GM18907 (cell line): Measurements from ENCODE around the gene ANAPC1.
"Not testable (repeated sequence)": the region's sequence is repeated elsewhere in the genome, so short reads cannot be mapped to it uniquely, and the experiment has no call there.

Experiments
- ATAC-seq: cut with Tn5 transposase; IDR thresholded peaks from one replicate; pipeline ENCODE4 v1.9.1; 2021; ENCODE audit warnings: mild to moderate bottlenecking, moderate library complexity; ENCODE audit not compliant: unreplicated experiment

Gene ANAPC1

DNA sequence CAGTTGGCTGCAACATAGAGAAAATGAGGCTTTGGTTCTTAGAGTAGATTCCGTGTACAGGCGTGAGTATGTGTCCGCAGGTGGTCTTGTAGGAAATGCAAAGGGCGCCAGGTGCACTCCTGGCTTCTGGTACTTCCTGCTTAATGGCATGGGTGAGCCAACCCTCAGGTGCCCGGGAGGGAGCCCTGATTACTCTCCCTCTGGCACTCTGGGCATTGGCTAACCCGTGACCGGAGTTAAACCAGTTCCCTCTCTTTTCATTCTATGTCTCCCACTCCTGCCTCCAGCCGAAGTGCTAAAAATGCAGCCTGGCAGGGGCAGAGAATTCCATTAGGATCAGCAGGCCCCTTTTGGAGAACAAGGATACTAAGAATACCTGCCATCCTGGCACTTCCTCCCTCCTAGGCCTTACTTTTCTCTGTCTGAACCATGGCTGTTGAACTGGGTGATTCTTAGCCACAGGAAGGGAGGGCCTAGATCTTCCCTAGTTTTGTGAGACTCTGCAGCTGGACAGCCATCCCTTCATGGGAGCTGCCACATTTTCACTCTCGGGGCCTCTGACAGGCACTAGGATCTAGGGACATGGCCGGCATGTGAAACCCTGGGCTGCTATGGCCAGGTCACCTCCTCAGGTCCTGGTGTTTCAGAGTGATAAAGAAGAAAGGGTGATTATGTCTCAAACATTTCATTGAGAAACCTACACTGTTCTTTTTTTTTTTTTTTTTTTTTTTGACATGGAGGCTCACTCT lies 20.9 kb upstream of the ANAPC1 start:
- no peak for ATAC-seq

GRCh38 chr2:111903930-111904439 lies 20.0 kb upstream of the ANAPC1 start:
- no peak for ATAC-seq

DNA sequence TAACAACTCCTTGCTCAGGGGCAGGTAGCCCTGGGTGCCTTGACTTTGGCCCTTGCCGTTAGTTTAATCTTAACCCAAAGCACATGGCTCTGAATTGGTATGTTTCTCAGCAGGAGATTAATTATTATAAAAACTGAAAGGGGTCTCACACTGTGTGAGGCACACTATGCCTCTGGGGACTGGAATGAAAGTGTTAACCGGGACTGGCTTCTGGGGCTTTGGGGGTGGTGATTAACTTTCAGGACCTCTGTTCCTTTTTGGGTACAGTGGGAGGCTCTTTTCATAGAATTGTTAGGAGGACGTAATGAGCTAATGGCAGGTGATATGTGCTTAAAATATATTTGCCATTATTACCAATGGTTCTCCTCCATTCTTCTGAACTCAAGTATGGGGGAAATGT lies 19.5 kb upstream of the ANAPC1 start:
- no peak for ATAC-seq

GRCh38 chr2:111900859-111901258 lies 16.9 kb upstream of the ANAPC1 start:
- no peak for ATAC-seq

DNA sequence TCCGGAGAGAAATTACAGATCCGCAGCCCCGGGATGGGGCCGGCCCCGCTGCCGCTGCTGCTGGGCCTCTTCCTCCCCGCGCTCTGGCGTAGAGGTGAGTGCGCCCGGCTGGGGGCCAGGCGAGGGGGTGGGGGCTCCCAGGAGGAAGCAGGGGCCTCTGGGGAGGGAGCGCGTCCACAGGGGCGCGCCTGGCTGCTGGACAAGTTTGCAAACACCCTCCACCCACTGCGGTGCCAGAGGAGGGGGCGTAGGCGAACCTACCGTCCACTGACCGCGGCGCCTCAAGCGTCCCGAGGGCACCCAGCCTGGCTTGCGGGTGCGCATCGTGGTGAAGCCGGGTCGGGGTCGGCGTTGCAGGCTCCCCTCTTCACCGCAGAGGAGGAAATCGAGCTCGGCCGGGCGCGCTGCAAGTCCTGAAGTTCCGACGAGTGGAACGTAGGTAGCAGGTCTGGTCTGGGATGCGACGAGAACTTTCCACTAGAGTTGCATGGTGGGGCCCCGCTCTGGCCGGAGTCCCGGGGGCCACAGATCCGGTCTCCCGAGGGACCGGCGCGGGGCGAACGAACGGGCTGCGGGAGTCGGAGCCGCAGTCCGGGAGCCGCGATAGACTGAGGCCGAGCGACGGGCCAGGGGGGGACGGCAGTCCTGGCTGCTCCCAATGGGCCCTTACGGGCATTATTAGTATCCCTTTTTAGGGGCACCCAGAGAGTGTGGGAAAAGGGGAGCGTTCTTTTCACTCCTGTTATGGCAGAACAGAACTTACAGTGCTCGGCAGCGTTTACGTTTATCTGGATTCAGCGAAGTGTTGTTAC lies 14.9 kb upstream of the ANAPC1 start:
- peak; percentile 23 for ATAC-seq

DNA sequence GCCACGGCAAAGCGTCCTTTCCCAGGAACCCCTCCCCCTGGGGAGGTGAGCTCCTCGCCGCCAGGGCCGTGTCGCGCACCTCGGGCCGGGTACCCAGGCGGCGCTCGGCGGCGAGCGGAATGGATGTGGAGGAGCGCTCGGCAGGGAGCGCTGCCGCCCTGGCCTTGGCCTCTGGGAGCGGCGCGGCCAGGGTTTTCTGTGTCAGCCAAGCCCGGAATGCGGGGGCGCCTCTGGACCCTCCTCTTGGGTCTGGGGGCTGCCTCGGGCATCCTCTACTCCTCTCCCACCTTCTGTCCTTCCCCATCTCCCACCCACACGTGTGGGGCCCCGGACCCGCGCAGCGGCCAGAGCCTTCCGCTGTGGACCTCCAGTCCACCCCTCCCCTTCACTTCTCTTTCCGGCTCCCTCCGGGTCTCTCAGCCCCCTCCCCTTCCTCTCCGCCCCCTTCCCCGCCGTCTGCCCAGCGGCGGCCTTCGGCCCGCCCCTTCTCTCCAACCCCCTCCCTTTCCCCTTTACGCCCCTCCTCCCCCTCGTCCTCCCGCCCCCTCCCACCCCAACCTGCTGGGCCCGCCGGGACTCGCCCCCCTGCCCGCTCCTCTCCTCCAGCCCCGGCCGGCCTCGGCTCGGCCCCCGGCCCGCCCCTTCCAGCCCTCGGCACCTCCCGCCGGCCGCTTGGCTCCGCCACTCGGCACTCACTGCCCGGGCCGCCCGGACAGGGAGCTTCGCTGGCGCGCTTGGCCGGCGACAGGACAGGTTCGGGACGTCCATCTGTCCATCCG lies 14.1 kb upstream of the ANAPC1 start, which contains the start of gene MERTK:
Gene MERTK (plus strand): TSS at position 684 of the 779 bp plus-strand sequence. CDS start 129 bp downstream, outside the sequence.
- peak; percentile 64 for ATAC-seq

- ATAC-seq = peak; percentile 18
Observed at GRCh38 chr2:111897630-111897923, 13.6 kb upstream of the ANAPC1 start.

GRCh38 chr2:111896576-111896975 lies 12.6 kb upstream of the ANAPC1 start:
- no peak for ATAC-seq

DNA sequence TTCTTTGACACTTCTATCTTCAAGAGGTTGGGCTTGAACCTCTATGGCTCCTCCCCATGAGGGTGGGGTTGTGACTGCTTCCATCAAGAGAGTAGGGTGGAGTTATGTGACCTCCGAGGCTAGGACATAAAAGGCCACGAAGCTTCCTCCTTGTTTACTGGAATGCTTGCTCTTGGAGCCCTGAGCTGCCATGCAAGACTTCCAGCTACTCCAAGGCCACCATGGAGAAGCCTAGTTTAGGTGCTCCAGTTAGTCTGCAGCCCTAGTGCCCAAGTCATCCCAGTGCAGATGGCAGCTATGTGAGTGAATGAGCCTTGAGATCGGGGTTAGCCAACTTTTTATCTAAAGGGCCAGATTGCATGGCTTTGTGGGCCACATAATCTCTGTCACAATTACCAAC lies 12.0 kb upstream of the ANAPC1 start:
- no peak for ATAC-seq

DNA sequence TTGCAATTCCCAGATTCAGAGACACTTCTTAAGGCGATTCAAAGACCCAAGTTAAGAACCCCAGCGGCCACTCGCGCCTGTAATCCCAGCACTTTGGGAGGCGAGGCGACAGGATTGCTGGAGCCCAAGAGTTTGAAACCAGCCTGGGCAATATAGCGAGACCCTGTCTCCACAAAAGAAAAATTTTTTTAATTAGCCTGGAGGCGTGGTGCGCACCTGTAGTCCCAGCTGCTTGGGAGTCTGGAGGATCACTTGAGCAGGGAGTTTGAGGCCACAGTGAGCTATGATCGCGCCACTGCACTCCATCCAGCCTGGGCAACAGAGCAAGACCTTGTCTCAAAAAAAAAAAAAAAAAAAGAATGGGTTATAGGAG lies 585 bp upstream of the ANAPC1 start:
- ATAC-seq = no peak

DNA sequence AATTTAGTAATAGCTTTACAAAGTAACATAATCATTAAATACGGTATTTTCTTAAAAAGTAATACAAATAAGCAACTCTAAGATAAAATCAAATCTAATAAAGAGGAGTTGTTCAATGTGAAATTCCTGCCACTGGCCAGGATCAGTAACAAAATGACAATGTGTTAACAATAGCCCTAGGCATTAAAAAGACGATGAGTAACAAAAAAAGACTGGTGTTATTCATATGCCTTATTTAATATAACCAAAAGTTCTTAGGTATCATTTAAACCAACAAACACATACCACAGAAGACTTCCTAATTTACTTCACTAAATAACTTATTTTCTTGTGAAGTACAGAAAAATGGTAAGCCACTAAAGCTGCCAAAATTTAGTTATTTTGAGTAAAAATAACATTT lies 11.2 kb downstream of the ANAPC1 start:
- ATAC-seq = not testable (repeated sequence)

DNA sequence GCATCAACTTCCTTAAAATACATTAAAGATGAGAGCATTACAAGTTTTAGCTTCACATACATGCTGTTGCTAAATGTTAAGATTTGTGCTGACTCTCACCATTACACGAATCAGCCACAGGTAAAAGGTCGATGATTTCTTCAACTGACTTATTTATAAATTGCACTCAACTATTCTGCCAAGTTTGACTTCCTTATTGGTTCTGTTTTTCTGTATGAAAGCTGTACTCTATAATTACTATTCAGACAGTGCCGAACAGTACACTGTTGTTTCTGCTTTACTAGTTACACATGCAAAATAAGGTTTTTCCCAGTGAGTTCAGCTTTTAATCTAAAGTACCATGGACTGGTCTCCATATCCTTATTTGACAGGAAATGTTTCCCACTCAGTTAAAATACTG lies 18.9 kb downstream of the ANAPC1 start:
- not testable (repeated sequence) for ATAC-seq

GRCh38 chr2:111860005-111860404 lies 24.0 kb downstream of the ANAPC1 start:
- not testable (repeated sequence) for ATAC-seq

DNA sequence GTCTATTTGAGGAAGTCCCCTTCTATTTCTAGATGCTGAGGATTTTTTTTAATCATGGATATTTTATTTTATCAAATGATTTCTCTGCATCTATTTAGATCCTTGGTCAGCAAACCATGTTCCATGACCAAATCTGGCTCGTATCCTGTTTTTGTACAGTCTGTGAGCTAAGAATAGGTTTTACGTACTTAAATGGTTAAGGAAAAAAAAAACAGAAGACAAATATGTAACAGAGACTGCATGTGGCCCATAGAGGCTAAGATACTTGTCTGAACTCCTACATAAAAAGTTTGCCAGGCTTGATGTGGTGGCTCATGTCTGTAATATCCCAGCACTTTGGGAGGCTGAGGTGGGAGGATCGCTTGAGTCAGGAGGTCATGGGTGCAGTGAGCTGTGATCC lies 31.4 kb downstream of the ANAPC1 start:
- ATAC-seq = not testable (repeated sequence)

DNA sequence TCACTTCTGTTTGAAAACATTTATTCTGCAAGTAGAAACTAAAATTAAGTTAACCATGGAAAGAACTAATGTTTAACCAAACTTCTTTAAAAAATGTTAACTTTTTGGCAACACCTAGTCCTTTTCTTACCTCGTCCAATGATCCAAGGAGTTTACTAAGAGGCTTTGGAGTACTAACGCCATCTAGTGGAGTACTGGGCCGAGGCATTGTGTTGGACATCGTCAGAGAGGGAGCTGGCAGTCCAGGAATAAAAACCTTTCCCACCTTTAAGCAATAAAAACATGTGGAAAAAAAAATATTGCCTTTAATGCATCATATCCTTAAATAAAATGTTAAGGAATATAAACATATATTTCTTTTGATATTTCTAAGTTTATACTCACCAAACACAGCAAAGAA lies 33.3 kb downstream of the ANAPC1 start:
- ATAC-seq = not testable (repeated sequence)

DNA sequence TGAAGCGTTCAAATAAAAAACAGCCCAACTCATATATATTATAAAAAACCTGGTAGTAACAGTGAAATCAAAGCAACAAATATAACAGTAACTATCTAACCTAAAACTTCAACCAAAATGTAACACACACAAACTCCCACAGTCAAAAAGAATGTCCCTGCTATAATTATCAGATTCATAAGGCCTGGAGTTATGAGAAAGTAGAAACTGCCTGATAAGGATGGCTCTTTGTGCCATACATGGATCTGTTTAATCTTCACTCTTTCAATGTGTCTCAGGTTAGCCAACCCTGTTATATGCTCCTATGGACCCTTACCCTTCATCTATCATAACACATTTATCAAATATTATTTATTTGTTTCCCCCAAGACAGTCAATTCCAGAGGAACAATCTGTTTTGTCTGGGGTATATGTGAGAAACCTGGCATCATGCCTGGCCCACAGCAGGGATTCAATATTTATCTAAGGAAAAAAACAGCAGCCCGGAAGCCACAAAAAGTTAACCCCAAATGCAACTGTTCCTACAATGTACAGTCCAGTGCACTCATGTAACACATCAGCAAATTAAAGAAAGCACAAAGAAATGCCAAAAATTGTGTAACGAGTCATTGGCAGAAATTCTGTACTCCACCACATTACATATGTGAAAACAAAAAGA lies 44.2 kb downstream of the ANAPC1 start:
- ATAC-seq = not testable (repeated sequence)

DNA sequence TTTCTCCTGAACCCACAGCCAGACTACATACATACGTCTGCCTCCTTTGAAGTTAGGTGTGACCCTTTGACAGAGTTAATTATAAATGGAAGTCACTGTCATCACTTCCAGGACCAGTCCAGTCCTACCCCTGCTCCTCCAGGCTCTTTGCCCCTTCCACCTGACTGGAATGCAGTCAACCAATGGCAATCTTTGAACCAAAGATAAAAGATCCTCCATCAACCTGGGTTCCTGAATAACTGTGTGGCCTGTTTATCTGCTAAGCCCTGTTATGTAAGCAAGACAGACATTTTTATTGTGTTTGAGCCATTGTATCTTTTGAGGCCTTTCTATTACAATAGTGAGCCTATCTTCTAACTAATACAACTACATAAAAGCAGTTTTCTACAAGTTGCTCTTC lies 45.0 kb downstream of the ANAPC1 start:
- ATAC-seq = not testable (repeated sequence)

GRCh38 chr2:111834221-111834620 lies 49.8 kb downstream of the ANAPC1 start:
- not testable (repeated sequence) for ATAC-seq

- ATAC-seq = peak; percentile 75
Observed at GRCh38 chr2:111830479-111830878, 53.5 kb downstream of the ANAPC1 start.

- ATAC-seq = not testable (repeated sequence)
Observed at GRCh38 chr2:111828217-111828766, 55.7 kb downstream of the ANAPC1 start.
